ENCODE data around the gene COL5A2. TPM values are rescaled to one million over a fixed set of nuclear protein-coding genes. Genes with fewer than 3 reads are reported as not detected.

The COL5A2 gene
- total and polyA plus RNA-seq, 2 donors (not counting 3 experiments of a cell fraction or from before 2014, with no cell fraction given) = 47.4 to 123 TPM

GRCh38 chr2:189221811-189222467 lies 42.4 kb upstream of the COL5A2 start:
- BruUV-seq (replicated peaks) = no TSS peak
- Histone ChIP-seq H3K9me1 (replicated peaks; ENCODE audit: control insufficient read depth, extremely low read depth, insufficient read depth, low read length) (no peaks in the 10 kb centered on the region), H3K27ac (ENCODE audit: insufficient read depth, low read depth, low read length) (peak overlapping the region; percentile 32), H3K9ac (replicated peaks; ENCODE audit: extremely low read depth, insufficient read depth, low read length) (peak overlapping the region; percentile 4), H3K4me3 (replicated peaks in 1 of 3; ENCODE audit: insufficient read depth in 1 of 3, low read depth in 1 of 3, low read length in 3 of 3) (no peak overlapping the region), H2AFZ (ENCODE audit: low read depth, low read length) (peak overlapping the region; percentile 68), H3K27me3 (ENCODE audit: control insufficient read depth in 2 of 2, insufficient read depth in 2 of 2, low read length in 2 of 2) (no peaks in the 10 kb centered on the region), H3K36me3 (ENCODE audit: control insufficient read depth in 2 of 2, extremely low read depth in 1 of 2, insufficient read depth in 2 of 2, low read length in 2 of 2) (no peaks in the 10 kb centered on the region), H3K4me1 (ENCODE audit: control insufficient read depth, extremely low read depth, insufficient read depth, low read length) (peaks cover 21% of the 10 kb centered on the region), H3K79me2 (ENCODE audit: control insufficient read depth, insufficient read depth, low read length) (no peaks in the 10 kb centered on the region), H3K9me3 (replicated peaks; ENCODE audit: control insufficient read depth, insufficient read depth, low read length) (no peaks in the 10 kb centered on the region), H3K4me2 (ENCODE audit: insufficient read depth, low read length) (peak overlapping the region; percentile 18), H4K20me1 (replicated peaks; ENCODE audit: control insufficient read depth, extremely low read depth, insufficient read depth, low read length) (no peaks in the 10 kb centered on the region)
- ChIA-PET CTCF (interaction anchor here (0.9 to 3.5 kb wide), 7 partner anchors 12 to 66 kb away, joined by 3 to 30 read pairs (median 5); partner anchors contain the start of gene COL5A2), POLR2A (interaction anchor here (1.5 kb wide), 1 partner anchor 44 kb away, joined by 3 read pairs; no protein-coding TSS in a partner anchor)
- peak; percentile 43 for DNase-seq (ENCODE audit: low read depth, low spot score)
- peak; percentile 51 for TF ChIP-seq FOS (IDR thresholded peaks at IDR 0.05; ENCODE audit: borderline replicate concordance, insufficient read depth, low read length)
- TF ChIP-seq, protein P1, sequence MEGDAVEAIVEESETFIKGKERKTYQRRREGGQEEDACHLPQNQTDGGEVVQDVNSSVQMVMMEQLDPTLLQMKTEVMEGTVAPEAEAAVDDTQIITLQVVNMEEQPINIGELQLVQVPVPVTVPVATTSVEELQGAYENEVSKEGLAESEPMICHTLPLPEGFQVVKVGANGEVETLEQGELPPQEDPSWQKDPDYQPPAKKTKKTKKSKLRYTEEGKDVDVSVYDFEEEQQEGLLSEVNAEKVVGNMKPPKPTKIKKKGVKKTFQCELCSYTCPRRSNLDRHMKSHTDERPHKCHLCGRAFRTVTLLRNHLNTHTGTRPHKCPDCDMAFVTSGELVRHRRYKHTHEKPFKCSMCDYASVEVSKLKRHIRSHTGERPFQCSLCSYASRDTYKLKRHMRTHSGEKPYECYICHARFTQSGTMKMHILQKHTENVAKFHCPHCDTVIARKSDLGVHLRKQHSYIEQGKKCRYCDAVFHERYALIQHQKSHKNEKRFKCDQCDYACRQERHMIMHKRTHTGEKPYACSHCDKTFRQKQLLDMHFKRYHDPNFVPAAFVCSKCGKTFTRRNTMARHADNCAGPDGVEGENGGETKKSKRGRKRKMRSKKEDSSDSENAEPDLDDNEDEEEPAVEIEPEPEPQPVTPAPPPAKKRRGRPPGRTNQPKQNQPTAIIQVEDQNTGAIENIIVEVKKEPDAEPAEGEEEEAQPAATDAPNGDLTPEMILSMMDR (IDR thresholded peaks at IDR 0.05; ENCODE audit: extremely low read depth in 1 of 2, insufficient read depth in 1 of 2, low read depth in 1 of 2, low read length in 2 of 2) = no peak
- no peak for FAIRE-seq
- dilution Hi-C loops (cut with MboI; ENCODE audit: extremely low pct_ligation_motif_present, low sequenced_read_pairs) (no loop called here), intact Hi-C loops (cut with micrococcal nuclease) (loop anchor here (2.0 kb wide), 1 partner anchor 55 kb away; no protein-coding TSS in a partner anchor)

GRCh38 chr2:189218236-189218635 lies 38.7 kb upstream of the COL5A2 start:
- Histone ChIP-seq H3K9me1 (replicated peaks; ENCODE audit: control insufficient read depth, extremely low read depth, insufficient read depth, low read length) (no peaks in the 10 kb centered on the region), H3K9ac (replicated peaks; ENCODE audit: extremely low read depth, insufficient read depth, low read length) (no peak overlapping the region), H2AFZ (ENCODE audit: low read depth, low read length) (peak overlapping the region; percentile 92), H3K27ac (ENCODE audit: insufficient read depth, low read depth, low read length) (no peak overlapping the region), H3K4me1 (ENCODE audit: control insufficient read depth, extremely low read depth, insufficient read depth, low read length) (peaks cover 21% of the 10 kb centered on the region), H3K27me3 (ENCODE audit: control insufficient read depth in 2 of 2, insufficient read depth in 2 of 2, low read length in 2 of 2) (no peaks in the 10 kb centered on the region), H3K4me2 (ENCODE audit: insufficient read depth, low read length) (no peak overlapping the region), H3K36me3 (ENCODE audit: control insufficient read depth in 2 of 2, extremely low read depth in 1 of 2, insufficient read depth in 2 of 2, low read length in 2 of 2) (no peaks in the 10 kb centered on the region), H4K20me1 (replicated peaks; ENCODE audit: control insufficient read depth, extremely low read depth, insufficient read depth, low read length) (no peaks in the 10 kb centered on the region), H3K79me2 (ENCODE audit: control insufficient read depth, insufficient read depth, low read length) (no peaks in the 10 kb centered on the region), H3K9me3 (replicated peaks; ENCODE audit: control insufficient read depth, insufficient read depth, low read length) (no peaks in the 10 kb centered on the region), H3K4me3 (replicated peaks in 1 of 3; ENCODE audit: insufficient read depth in 1 of 3, low read depth in 1 of 3, low read length in 3 of 3) (no peak overlapping the region)
- CTCF ChIA-PET = interaction anchor here (1.0 to 1.5 kb wide), 5 partner anchors 12 to 64 kb away, joined by 3 to 7 read pairs (median 4); no protein-coding TSS in a partner anchor
- BruUV-seq (replicated peaks) = no TSS peak
- POLR2A ChIA-PET = no interaction called here
- dilution Hi-C loops (cut with MboI; ENCODE audit: extremely low pct_ligation_motif_present, low sequenced_read_pairs) = no loop called here
- no peak for FAIRE-seq
- intact Hi-C loops (cut with micrococcal nuclease) = no loop called here
- TF ChIP-seq, protein P2, sequence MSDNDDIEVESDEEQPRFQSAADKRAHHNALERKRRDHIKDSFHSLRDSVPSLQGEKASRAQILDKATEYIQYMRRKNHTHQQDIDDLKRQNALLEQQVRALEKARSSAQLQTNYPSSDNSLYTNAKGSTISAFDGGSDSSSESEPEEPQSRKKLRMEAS (IDR thresholded peaks at IDR 0.05; ENCODE audit: insufficient read depth, insufficient read length) = no peak
- TF ChIP-seq, protein P1 (IDR thresholded peaks at IDR 0.05; ENCODE audit: extremely low read depth in 1 of 2, insufficient read depth in 1 of 2, low read depth in 1 of 2, low read length in 2 of 2) = no peak
- TF ChIP-seq POLR2A (IDR thresholded peaks at IDR 0.05; ENCODE audit: low read depth, low read length) (no peak), FOS (IDR thresholded peaks at IDR 0.05; ENCODE audit: borderline replicate concordance, insufficient read depth, low read length) (no peak), GATA2 (IDR thresholded peaks at IDR 0.05; ENCODE audit: insufficient read depth, insufficient read length, low read depth, low read length) (no peak)
- no peak for DNase-seq (ENCODE audit: low read depth, low spot score)

All from endothelial cell of umbilical vein (primary cell).